GM19372 (cell line): Measurements from ENCODE around the gene TNFRSF1B.

Experiments
- ATAC-seq: cut with Tn5 transposase; IDR thresholded peaks from one replicate; pipeline ENCODE4 v1.9.1; 2021; ENCODE audit warnings: mild to moderate bottlenecking, low read depth, moderate library complexity; ENCODE audit not compliant: unreplicated experiment

TNFRSF1B gene

GRCh38 chr1:12166834-12167492 lies at the start of gene TNFRSF1B:
TSS of gene TNFRSF1B (plus strand) at chr1:12166991. CDS start at chr1:12167092, 101 bp downstream.
- ATAC-seq = peak; percentile 49

- no peak for ATAC-seq
These were observed 45.4 kb upstream of the TNFRSF1B start for GRCh38 chr1:12121212-12122003.

- no peak for ATAC-seq
These were observed 43.6 kb upstream of the TNFRSF1B start for GRCh38 chr1:12123172-12123571.

GRCh38 chr1:12124693-12125421 lies 41.9 kb upstream of the TNFRSF1B start:
- ATAC-seq = no peak

GRCh38 chr1:12125422-12126355 lies 41.1 kb upstream of the TNFRSF1B start:
- no peak for ATAC-seq

GRCh38 chr1:12126781-12127180 lies 40.0 kb upstream of the TNFRSF1B start:
- ATAC-seq = no peak

GRCh38 chr1:12127206-12127810 lies 39.5 kb upstream of the TNFRSF1B start:
- ATAC-seq = no peak

GRCh38 chr1:12128120-12128519 lies 38.7 kb upstream of the TNFRSF1B start:
- ATAC-seq = no peak

- no peak for ATAC-seq
These were observed 37.2 kb upstream of the TNFRSF1B start for GRCh38 chr1:12129624-12130023.

GRCh38 chr1:12130466-12131130 lies 36.2 kb upstream of the TNFRSF1B start:
- ATAC-seq = no peak

- no peak for ATAC-seq
These were observed 34.7 kb upstream of the TNFRSF1B start for GRCh38 chr1:12132078-12132477.

- ATAC-seq = no peak
These were observed 32.1 kb upstream of the TNFRSF1B start for GRCh38 chr1:12134716-12135115.

GRCh38 chr1:12135612-12136011 lies 31.2 kb upstream of the TNFRSF1B start:
- no peak for ATAC-seq

GRCh38 chr1:12136916-12137610 lies 29.7 kb upstream of the TNFRSF1B start:
- ATAC-seq = no peak

GRCh38 chr1:12138196-12139168 lies 28.3 kb upstream of the TNFRSF1B start:
- ATAC-seq = no peak

GRCh38 chr1:12140016-12140415 lies 26.8 kb upstream of the TNFRSF1B start:
- no peak for ATAC-seq

- ATAC-seq = no peak
These were observed 26.2 kb upstream of the TNFRSF1B start for GRCh38 chr1:12140515-12141162.
